HG03025 (cell line): ENCODE data around the gene NOLC1.

Experiments used
- ATAC-seq: cut with Tn5 transposase; IDR thresholded peaks from one replicate; pipeline ENCODE4 v1.9.1; 2021; ENCODE audit warnings: mild to moderate bottlenecking, moderate library complexity; ENCODE audit not compliant: unreplicated experiment, low FRiP score

The NOLC1 gene

GRCh38 chr10:102196893-102197292, 44.7 kb downstream of the NOLC1 start:
- no peak for ATAC-seq

GRCh38 chr10:102198027-102198426, 45.8 kb downstream of the NOLC1 start:
- no peak for ATAC-seq

DNA sequence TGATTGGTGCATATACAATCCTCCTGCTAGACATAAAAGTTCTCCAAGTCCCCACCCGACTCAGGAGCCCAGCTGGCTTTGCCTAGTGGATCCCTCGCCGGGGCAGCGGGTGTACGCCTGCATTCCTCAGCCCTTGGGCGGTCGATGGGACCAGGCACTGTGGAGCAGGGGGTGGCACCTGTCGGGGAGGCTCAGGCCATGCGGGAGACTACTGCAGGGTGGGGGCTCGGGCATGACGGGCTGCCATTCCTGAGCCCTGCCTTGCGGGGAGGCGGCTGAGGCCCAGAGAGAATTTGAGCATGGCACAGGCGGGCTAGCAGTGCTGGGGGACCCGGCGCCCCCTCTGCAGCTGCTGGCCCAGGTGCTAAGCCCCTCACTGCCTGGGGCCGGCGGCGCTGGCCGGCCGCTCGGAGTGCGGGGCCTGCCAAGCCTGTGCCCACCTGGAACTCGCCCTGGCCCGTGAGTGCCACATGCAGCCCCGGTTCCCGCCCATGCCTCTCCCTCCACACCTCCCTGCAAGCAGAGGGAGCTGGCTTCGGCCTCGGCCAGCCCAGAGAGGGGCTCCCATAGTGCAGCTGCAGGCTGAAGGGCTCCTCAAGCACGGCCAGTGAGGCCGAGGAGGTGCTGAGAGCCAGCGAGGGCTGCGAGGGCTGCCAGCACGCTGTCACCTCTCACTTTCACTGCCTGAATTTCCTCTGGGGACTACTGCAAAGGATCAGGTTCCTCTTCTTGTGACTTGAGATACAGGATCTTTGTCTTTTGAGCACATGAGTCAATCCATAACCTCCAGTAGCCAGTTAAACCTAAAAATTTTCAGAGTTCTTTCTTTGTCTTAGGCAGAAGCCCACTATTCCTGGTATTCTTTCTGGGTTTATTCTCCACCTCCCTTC, 48.8 kb downstream of the NOLC1 start:
- ATAC-seq: no peak

DNA sequence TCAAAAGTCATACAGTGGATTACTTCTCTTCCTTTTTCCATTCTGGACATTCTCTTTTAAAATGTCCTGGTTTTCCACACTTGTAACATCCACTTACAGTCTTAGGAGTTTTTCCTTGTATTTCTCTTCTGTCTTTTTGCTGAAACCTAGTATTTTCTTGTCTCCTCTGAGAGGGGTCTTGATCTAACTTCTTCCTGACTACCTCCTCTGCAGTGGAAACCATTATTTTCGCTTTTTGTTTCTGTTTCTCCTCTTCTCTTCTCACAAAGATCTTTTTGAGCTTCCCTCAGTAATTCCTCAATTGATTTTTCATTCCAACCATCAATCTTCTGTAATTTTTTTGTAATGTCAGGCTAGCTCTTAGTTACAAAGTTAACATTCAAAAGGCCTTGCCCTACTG, 50.2 kb downstream of the NOLC1 start:
- no peak for ATAC-seq

DNA sequence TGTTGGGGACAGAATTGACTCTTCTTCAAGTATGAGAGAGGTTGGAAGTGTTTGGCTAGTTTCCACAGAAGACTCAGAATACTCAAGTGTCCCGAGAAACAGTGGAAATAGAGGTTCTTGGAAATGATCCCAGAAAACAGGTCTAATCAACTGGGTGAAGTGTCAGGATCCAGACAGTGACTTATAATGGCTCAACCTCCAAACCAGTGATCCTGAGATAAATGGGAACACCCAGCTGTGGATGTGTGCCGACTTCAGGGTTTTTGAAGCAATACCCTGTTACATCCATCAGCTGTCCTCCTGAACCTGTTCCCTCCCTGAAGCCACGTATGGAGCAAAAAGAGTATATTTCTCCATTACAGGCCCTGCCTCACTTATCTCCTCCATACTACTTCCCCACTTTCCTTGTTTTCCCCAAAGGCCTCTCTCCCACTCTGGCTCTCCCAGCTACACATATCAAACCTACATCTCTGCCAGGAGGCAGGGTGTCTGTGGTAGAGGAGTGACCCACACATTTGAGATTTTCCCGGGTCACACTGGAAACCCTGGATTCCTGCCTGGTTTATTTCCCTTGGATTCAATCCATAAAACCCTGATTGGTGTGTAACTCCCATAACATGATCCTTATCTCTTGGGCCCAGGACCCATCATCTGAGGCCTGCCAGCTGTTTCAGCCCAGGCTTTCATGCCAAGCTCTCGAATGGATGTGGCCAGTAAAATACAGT, 56.3 kb downstream of the NOLC1 start:
- ATAC-seq: no peak

- ATAC-seq: no peak
These were observed 59.6 kb downstream of the NOLC1 start for GRCh38 chr10:102211615-102212299.
